NCI-H1048 (cell line): ENCODE data around the gene BRF1.
"Not testable (repeated sequence)": the region's sequence is repeated elsewhere in the genome, so short reads cannot be mapped to it uniquely, and the experiment has no call there.

Experiments
- DNase-seq: peaks from one replicate; lab custom pipeline; 2025; lab: John Stamatoyannopoulos, UW

The BRF1 gene

DNA sequence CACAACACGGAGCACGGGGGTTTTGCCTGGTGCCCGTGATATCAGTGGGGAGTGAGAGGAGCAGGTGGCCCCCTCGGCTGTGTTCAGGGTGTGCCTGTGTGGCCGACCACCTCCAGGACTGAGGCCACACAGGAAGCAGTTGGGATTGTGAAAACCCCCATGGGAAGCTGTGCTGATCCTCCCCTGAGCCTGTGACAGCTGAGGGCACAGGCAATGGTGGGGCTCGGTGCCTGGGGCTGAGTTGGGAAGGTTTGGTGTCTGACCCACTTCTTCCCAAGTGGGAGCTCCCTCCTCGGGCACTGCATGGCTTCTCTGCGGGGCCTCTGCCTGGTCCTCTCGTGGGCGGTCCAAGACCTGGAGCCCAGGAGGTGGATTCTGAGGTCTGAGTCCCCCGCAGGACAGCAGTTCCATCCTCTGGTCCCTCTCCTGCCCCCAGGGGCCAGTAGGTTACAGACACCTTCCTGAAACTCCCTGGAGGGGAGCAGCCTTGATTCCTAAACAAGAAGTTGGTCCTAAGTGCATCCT is 31.6 kb upstream of the BRF1 start:
- no peak for DNase-seq

GRCh38 chr14:105331575-105332349 is 31.0 kb upstream of the BRF1 start:
- no peak for DNase-seq

DNA sequence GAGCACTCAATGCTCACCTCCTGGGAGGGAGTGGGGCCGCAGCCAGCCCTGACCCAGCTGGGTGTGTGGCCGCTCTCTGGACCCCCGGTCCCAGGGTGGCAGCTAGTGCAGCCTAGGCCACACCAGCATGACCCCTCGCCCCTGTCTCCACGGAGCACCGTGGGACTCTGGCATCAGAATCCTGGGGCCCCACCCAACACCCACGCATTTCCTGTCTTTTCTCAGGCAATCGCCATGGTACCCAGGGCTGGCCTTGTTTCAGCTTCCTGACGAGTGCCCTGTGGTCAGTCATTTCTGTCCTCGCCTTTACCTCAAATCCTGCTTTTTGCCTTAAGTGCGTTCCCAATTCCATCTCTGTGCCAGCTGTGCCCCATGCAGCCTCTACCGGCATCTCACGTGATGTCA is 29.7 kb upstream of the BRF1 start:
- DNase-seq = no peak

DNA sequence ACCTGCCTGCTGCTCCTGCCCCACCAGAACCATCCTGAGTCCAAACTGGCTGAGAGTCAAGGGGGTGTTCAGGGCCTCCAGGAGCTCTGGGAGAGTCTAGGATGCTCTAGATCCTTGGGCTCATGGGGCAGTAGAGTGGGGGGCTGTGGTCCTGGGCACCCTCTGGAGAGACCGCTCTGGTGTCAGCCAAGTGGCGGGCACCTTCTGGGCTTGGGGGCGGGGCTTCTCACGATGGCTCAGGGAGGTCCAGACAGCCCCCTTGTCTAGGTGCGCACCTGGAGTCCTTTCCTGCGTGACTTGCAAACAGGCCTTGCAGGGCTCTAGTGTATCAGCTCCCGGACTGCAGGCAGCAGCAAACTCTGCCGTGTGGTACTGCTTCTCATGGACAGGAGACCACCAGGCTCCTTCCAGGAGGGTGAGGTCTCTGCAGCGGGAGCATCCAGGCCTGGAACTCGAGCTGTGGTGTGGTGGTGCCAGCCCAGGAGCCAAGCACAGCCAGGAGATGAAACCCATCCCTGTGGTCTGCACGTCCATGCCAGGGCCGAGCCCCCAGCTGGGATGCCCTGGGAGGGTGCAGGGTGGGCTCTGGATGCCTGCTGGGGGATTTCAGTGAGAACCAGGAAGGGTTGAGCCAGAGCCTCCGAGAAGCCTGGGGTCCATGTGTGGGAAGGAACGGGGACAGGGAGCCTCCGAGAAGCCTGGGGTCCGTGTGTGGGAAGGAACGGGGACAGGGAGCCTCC is 28.8 kb upstream of the BRF1 start:
- no peak for DNase-seq

- no peak for DNase-seq
Observed at GRCh38 chr14:105328678-105329390, 28.0 kb upstream of the BRF1 start.

DNA sequence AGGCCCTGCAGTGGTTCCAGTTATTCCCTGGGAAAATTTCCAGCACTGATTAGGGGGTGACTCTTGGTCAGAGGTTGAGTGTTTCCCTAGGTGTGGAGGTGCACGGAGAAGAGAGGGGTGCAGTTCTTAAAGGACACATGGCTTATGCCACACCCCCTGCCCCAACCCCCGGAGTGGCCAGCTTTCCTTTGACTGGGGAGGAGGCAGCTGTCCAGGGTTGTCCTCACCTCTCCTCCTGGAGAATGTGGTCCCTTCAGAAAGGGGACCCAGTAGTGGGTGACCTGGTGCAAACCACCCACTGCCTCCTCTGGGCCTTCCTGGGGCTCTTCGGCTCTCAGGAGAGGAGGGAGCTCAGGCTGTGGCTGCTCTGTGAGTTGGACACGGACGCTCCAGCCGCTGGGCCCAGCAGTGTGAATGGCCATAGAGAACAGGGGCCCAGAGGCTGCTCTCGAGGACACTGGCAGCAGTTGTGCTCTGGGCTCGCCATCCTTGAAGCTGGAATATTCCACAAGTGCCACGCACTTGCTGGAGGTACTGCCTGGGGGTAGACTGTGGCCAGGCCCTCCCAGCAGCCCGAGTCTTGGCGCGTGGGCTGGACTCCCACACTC is 27.4 kb upstream of the BRF1 start:
- DNase-seq = no peak

DNA sequence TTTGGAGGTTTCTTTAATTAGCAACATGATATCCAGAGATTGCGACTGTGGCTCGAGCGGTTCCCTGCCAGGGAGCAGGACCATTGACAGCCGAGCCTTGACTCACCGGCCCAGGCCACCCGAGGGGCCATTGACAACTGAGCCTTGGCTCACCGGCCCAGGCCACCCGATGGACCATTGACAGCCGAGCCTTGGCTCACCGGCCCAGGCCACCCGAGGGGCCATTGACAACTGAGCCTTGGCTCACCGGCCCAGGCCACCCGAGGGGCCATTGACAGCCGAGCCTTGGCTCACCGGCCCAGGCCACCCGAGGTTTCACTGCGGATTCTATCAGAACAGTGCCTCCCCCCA is 26.9 kb upstream of the BRF1 start:
- not testable (repeated sequence) for DNase-seq

DNA sequence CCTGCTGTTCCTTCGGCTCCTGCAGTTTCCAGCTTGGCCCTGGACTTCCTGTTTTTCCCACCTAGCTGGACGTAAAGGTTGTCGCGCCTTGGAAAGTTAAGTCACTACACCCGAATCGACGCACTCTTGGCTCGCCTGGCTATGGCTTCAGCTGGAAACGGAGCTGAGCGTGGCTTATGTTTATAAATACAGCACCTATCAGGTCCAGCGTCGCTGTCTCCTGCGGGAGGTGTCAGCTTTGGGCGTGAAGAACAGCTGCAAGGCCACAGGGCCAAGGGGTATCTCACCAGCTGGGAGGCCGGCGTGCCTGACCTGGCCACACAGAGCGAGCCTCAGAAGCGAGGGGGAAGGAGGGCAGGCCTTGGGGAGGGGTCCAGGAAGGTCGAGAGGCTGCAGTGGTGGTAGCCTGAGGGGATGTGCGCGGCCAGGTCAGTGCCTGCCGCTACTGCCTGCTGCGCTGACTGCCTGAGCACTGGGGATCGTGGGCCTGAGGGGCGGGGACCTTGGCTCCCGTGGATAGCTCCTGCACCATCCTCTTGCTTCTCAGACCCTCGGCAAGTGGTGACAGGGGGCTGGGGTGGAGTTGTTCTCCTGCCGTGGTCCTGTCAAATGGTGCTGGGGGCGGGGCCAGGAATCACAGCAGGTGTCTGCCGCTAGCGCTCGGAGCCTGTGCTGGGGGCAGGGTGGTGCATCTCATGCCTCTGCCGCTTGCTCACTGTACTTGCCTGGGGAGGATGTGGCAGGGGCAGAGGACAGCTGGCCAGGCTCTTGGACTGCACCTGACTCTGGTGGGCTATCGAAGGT is 26.3 kb upstream of the BRF1 start:
- no peak for DNase-seq

- no peak for DNase-seq
Observed at GRCh38 chr14:105326568-105326867, 25.7 kb upstream of the BRF1 start.

- DNase-seq = no peak
Observed at GRCh38 chr14:105325716-105326567, 25.1 kb upstream of the BRF1 start.

- DNase-seq = no peak
Observed at GRCh38 chr14:105325303-105325702, 24.5 kb upstream of the BRF1 start.

GRCh38 chr14:105324871-105325270 is 24.1 kb upstream of the BRF1 start:
- no peak for DNase-seq

DNA sequence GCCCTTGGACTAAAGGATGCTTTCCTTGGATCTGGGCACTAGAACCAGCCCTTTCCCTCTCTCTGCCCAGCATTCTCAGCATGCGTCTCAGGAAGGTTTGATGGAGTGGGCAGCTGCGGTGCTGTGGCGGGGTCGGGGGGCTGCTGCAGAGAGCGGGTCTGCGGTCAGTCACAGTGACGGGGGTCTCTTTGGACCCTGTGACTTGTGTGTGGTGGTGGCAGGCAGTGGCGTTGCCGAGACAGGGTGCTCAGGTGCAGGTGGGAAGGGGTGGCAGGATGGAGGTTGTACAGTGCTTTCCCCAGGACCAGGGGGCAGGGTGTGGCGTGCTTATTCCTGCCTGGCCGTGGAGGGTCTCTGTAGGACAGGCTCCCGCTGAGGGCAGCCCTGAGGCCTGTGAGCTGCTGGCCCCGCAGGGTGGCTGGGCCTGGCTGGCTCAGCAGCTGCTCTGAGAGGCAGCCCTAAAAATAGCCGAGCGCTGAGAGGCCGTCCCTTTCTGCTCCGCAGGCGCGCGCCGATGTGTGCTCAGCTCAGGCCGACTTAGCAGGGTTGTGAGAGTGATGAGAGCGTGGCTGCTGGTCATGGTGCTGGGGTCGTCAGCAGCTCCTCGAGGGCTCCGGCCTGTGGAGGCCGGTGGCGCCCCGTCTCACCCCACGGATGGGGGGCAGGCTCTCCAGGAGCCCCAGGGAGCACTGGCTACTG is 23.4 kb upstream of the BRF1 start:
- no peak for DNase-seq

GRCh38 chr14:105323663-105324062 is 22.9 kb upstream of the BRF1 start:
- DNase-seq = no peak

- DNase-seq = no peak
Observed at GRCh38 chr14:105322791-105323556, 22.2 kb upstream of the BRF1 start.

DNA sequence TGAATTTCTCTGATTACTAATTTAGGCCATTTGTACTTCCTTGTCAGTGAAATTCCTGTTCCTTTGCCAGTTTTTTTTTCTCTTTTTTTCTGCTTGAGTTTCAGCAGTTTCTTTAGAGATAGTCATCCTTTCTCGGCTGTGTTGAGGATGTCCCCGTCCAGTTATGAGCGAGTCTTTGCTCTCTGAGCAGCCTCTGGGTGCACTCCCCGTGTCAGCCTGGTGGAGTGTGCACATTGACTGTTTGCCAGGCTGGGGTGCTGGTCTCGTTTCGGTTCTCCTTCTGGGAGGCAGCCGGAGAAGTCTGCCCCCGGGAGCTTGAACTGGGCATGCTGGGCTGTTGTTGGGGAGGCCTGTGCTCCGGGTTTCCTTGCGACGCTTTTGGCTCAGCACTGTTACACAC is 16.7 kb upstream of the BRF1 start:
- DNase-seq = no peak

GRCh38 chr14:105316968-105317510 is 16.2 kb upstream of the BRF1 start:
- DNase-seq = no peak

- no peak for DNase-seq
Observed at GRCh38 chr14:105316577-105316941, 15.8 kb upstream of the BRF1 start.

DNA sequence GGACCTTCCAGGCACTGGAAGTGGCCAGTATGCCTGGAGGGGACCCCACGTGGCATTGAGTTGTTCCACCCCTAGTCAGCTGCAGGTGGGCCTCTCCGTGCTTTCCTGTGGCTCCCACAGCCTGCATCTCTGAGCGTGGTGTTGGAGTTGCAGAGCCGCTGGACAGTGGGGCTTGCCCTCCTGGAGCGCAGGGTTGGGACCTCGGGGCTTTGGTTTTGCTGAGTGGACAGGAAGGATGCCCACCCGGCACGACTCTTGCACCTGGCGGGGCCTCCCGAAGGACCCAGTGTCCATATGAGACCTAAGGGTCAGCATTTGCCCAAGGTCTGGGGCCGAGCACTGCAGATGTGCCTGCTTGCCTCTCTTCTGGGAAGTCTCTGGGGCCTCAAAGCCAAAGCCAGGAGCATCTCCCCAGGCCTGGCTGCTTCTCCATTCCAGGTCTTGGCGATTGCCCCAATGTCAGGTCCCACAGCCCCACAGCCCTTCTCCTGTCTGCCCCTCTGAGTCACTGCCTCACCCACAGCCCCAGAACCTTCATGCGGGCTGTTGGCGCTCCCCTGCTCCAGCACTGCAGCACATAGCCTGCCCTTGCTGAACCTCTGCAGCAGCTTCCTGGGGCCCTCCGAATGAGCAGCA is 15.3 kb upstream of the BRF1 start:
- DNase-seq = no peak
